Measurements from ENCODE around the gene CCDC91. TPM values are rescaled to one million over a fixed set of nuclear protein-coding genes. Genes with fewer than 3 reads are reported as not detected.

Gene CCDC91
- total RNA-seq, 2 experiments from 2014 or later: 52.9 to 55.3 TPM

DNA sequence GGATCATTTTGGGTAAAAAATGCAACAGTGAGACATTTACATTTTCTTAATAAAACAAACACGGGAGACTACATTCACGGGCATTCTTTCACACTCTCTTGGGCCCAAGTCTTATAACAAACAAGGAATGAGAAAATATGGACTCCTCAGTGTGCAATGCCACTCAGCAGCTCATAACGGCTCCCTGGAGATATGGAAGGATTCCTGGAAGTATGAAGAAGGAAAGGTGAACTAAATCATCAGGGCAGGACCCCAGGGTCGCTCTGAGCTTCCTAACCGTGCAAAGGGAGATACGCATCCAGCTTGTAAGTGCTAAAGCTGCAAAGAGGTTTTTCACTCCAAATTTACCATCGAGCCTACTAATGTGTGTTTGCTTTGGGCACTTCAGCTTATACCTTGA is 33.5 kb upstream of the CCDC91 start:
- Mint-ChIP-seq H3K27me3 (no peaks in the 10 kb centered on the region), H3K27ac (no peak overlapping the region), H3K4me1 (ENCODE audit: low read depth) (no peaks in the 10 kb centered on the region), H3K36me3 (ENCODE audit: low read depth) (peaks cover 2% of the 10 kb centered on the region), H3K9me3 (peaks cover 2% of the 10 kb centered on the region), H3K4me3 (no peak overlapping the region)
- intact Hi-C loops (cut with DNase I, micrococcal nuclease): no loop called here
- no peak overlapping the region for H3K27ac ChIP-seq (ENCODE audit: low read depth in 1 of 2, low read length in 2 of 2)
- no peaks in the 10 kb centered on the region for H3K9me3 ChIP-seq (ENCODE audit: control insufficient read depth in 1 of 2, insufficient read depth in 1 of 2, low read length in 2 of 2)
- no peaks in the 10 kb centered on the region for H3K36me3 ChIP-seq (ENCODE audit: insufficient read depth, low read length)
- H3K4me1 ChIP-seq (ENCODE audit: insufficient read depth, low read length): no peaks in the 10 kb centered on the region
- H3K4me3 ChIP-seq (ENCODE audit: low read length): no peak overlapping the region
- ChIA-PET POLR2A (interaction anchor here (0.7 kb wide), 1 partner anchor 75 kb away, joined by 3 read pairs; no protein-coding TSS in a partner anchor), CTCF (no interaction called here)
- TF ChIP-seq, protein P1, sequence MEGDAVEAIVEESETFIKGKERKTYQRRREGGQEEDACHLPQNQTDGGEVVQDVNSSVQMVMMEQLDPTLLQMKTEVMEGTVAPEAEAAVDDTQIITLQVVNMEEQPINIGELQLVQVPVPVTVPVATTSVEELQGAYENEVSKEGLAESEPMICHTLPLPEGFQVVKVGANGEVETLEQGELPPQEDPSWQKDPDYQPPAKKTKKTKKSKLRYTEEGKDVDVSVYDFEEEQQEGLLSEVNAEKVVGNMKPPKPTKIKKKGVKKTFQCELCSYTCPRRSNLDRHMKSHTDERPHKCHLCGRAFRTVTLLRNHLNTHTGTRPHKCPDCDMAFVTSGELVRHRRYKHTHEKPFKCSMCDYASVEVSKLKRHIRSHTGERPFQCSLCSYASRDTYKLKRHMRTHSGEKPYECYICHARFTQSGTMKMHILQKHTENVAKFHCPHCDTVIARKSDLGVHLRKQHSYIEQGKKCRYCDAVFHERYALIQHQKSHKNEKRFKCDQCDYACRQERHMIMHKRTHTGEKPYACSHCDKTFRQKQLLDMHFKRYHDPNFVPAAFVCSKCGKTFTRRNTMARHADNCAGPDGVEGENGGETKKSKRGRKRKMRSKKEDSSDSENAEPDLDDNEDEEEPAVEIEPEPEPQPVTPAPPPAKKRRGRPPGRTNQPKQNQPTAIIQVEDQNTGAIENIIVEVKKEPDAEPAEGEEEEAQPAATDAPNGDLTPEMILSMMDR (IDR thresholded peaks at IDR 0.05): no peak
- H3K27me3 ChIP-seq (ENCODE audit: control insufficient read depth in 1 of 2, insufficient read depth in 2 of 2, low read length in 2 of 2): no peaks in the 10 kb centered on the region
- ATAC-seq (ENCODE audit: poor library complexity): no peak
- no peak for DNase-seq

DNA sequence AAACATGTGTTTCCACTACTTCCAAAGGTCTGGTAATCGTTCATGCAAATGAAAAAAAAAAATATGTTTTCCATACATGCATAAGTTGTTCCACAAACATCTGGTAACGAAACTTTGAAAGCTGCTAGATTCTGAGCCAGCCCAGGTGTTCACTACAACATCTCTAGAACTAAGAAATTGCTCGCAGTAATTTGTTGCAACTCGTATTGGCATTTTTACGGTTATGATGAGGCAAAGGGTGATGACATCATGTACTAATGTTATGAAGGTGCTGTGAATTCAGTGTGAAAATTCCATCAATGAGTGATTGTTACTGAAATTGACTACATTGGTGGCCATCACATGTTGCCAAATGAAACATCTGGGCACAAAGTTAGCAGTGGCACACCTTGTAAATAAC is 31.9 kb upstream of the CCDC91 start:
- Histone ChIP-seq H3K27ac (ENCODE audit: low read depth in 1 of 2, low read length in 2 of 2) (no peak overlapping the region), H3K36me3 (ENCODE audit: insufficient read depth, low read length) (no peaks in the 10 kb centered on the region), H3K9me3 (ENCODE audit: control insufficient read depth in 1 of 2, insufficient read depth in 1 of 2, low read length in 2 of 2) (no peaks in the 10 kb centered on the region), H3K4me1 (ENCODE audit: insufficient read depth, low read length) (no peaks in the 10 kb centered on the region), H3K27me3 (ENCODE audit: control insufficient read depth in 1 of 2, insufficient read depth in 2 of 2, low read length in 2 of 2) (no peaks in the 10 kb centered on the region), H3K4me3 (ENCODE audit: low read length) (no peak overlapping the region)
- intact Hi-C loops (cut with DNase I, micrococcal nuclease): no loop called here
- peaks cover 12% of the 10 kb centered on the region for H3K36me3 Mint-ChIP-seq (ENCODE audit: low read depth)
- CTCF ChIA-PET: no interaction called here
- no peaks in the 10 kb centered on the region for H3K4me1 Mint-ChIP-seq (ENCODE audit: low read depth)
- no peak for ATAC-seq (ENCODE audit: poor library complexity)
- H3K4me3 Mint-ChIP-seq: no peak overlapping the region
- DNase-seq: no peak
- H3K27me3 Mint-ChIP-seq: no peaks in the 10 kb centered on the region
- no peaks in the 10 kb centered on the region for H3K9me3 Mint-ChIP-seq
- POLR2A ChIA-PET: no interaction called here
- H3K27ac Mint-ChIP-seq: no peak overlapping the region
- TF ChIP-seq, protein P1 (IDR thresholded peaks at IDR 0.05): no peak

DNA sequence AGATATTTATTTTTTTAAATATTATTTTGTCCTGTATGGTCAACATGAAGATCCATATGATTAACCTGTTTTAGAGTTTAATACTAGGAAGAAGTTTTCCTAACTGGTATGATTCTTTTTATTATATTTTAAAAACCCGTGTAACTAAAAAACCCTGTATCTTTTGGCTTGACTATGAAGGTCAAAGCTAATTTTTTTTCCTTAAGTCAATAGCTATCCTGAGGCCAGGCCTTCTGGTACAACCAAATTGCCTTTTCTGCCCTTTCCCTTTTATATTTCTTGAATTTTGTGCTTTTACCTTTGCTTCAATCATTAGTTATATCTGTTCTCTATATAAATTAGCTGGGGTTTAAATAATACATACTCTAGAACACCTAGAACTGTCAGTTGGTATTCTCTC is 30.6 kb upstream of the CCDC91 start:
- no peaks in the 10 kb centered on the region for H3K4me1 ChIP-seq (ENCODE audit: insufficient read depth, low read length)
- H3K4me3 ChIP-seq (ENCODE audit: low read length): no peak overlapping the region
- no peak for DNase-seq
- no peak overlapping the region for H3K27ac ChIP-seq (ENCODE audit: low read depth in 1 of 2, low read length in 2 of 2)
- ATAC-seq (ENCODE audit: poor library complexity): no peak
- Mint-ChIP-seq H3K9me3 (no peaks in the 10 kb centered on the region), H3K4me1 (ENCODE audit: low read depth) (no peaks in the 10 kb centered on the region), H3K4me3 (no peak overlapping the region), H3K27me3 (no peaks in the 10 kb centered on the region), H3K36me3 (ENCODE audit: low read depth) (peaks cover 12% of the 10 kb centered on the region), H3K27ac (no peak overlapping the region)
- H3K9me3 ChIP-seq (ENCODE audit: control insufficient read depth in 1 of 2, insufficient read depth in 1 of 2, low read length in 2 of 2): no peaks in the 10 kb centered on the region
- H3K27me3 ChIP-seq (ENCODE audit: control insufficient read depth in 1 of 2, insufficient read depth in 2 of 2, low read length in 2 of 2): no peaks in the 10 kb centered on the region
- intact Hi-C loops (cut with DNase I, micrococcal nuclease): no loop called here
- no peaks in the 10 kb centered on the region for H3K36me3 ChIP-seq (ENCODE audit: insufficient read depth, low read length)
- CTCF ChIA-PET: no interaction called here
- POLR2A ChIA-PET: no interaction called here
- TF ChIP-seq, protein P1 (IDR thresholded peaks at IDR 0.05): no peak
